C4-2B (cell line): ENCODE results near the gene TMOD1.

Experiments
- CTCF ChIP-seq: fragments of 450-650 bp; conservative IDR thresholded peaks from 2 replicates; pipeline ENCODE4 v1.5.1; 2017; ENCODE audit warnings: mild to moderate bottlenecking
- ZFX ChIP-seq: fragments of 450-650 bp; IDR thresholded peaks from 2 replicates; pipeline ENCODE4 v1.6.1; 2017

- TF ChIP-seq CTCF (no peak), ZFX (no peak)
Measured at GRCh38 chr9:97635026-97635425, 133.6 kb downstream of the TMOD1 start.
